Uterus (tissue), 2 donors: ENCODE results near the gene CEND1.

Experiments
- CTCF ChIP-seq, 4 experiments: fragments of 200-600 bp in 2 of 4; fragments of 450-650 bp in 2 of 4; sonication (generic) in 2 of 4; IDR thresholded peaks; one replicate each; pipeline ENCODE4 v1.5.1; 2016 to 2019; ENCODE audit warnings: antibody characterized with exemption in 4 of 4, mild to moderate bottlenecking in 2 of 4, moderate library complexity in 1 of 4
- POLR2A ChIP-seq, 2 donors: fragments of 450-650 bp; IDR thresholded peaks; one replicate each; pipeline ENCODE4 v1.6.1; 2016; ENCODE audit warnings: antibody characterized with exemption in 2 of 2, mild to moderate bottlenecking in 1 of 2, moderate library complexity in 1 of 2

- TF ChIP-seq CTCF (IDR thresholded peaks at IDR 0.05) (no peak), POLR2A (IDR thresholded peaks at IDR 0.05) (no peak)
Observed at GRCh38 chr11:796565-797295, 6.8 kb upstream of the CEND1 start.
